GM10248 (cell line): ENCODE measurements around the gene SECISBP2.

Source experiments
- CTCF ChIA-PET: fragments of 300-600 bp; sonication (Branson Sonifier 250); formaldehyde crosslinking; extraction: SDS; loops from one replicate; lab custom pipeline; 2021; ENCODE audit warnings: antibody characterized with exemption; lab: Yijun Ruan, JAX
- POLR2A ChIA-PET: fragments of 350-650 bp; sonication (Branson Sonifier 250); formaldehyde crosslinking; extraction: SDS; loops from one replicate; lab custom pipeline; 2020; ENCODE audit warnings: antibody characterized with exemption; lab: Yijun Ruan, JAX
- DNase-seq: peaks from one replicate; pipeline ENCODE4 v3.0.0; 2012; ENCODE audit errors: extremely low spot score
- TF ChIP-seq, protein P1 (sequence below): IDR thresholded peaks from 2 replicates; pipeline ENCODE4 v1.5.1; 2012; ENCODE audit warnings: mild to moderate bottlenecking, low read depth; ENCODE audit errors: extremely low read depth, missing control alignments, control extremely low read depth

The SECISBP2 gene

GRCh38 chr9:89387197-89387849 lies 69.0 kb downstream of the SECISBP2 start:
- CTCF ChIA-PET: interaction anchor here (1.2 kb wide), 1 partner anchor 12 kb away, joined by 4 read pairs; no protein-coding TSS in a partner anchor
- TF ChIP-seq, protein P1, sequence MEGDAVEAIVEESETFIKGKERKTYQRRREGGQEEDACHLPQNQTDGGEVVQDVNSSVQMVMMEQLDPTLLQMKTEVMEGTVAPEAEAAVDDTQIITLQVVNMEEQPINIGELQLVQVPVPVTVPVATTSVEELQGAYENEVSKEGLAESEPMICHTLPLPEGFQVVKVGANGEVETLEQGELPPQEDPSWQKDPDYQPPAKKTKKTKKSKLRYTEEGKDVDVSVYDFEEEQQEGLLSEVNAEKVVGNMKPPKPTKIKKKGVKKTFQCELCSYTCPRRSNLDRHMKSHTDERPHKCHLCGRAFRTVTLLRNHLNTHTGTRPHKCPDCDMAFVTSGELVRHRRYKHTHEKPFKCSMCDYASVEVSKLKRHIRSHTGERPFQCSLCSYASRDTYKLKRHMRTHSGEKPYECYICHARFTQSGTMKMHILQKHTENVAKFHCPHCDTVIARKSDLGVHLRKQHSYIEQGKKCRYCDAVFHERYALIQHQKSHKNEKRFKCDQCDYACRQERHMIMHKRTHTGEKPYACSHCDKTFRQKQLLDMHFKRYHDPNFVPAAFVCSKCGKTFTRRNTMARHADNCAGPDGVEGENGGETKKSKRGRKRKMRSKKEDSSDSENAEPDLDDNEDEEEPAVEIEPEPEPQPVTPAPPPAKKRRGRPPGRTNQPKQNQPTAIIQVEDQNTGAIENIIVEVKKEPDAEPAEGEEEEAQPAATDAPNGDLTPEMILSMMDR: no peak
- no peak for DNase-seq
- POLR2A ChIA-PET: no interaction called here

DNA sequence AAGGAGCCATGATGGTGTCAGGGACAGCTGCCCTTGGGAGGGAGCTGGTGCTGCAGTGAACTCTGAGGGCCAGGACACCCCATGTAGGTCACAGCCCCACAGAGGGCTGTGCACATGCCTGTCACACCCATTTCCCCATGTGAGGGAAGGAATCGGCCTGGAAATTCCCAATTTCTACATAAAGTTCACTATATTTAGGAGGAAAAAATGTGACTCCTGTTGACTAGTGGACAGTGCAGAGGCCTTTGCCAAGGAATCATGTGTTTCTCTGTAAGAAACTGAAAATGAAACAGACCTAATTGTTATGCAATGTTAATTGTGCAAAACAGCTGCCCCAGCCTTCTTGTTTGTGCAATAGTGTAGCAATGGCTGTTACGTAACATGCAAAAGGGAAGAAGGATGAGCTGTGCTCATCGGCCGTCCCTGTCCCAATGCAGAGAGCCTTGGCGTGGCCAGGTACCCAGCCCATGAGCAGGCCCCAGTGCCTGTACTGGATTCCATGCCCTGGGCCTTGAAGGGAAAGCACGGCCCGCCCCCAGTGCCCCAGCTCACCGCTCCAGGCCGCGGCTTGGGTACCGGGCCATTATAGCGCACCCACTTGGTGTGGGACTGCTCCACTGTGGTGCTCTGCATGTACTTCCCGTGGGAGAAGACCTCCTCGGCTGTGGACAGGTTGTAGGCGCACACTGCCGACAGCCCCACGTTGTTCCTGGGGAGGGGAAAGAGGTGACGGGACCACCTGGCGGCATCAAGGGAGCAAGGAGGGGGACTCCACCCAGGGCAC lies 70.0 kb downstream of the SECISBP2 start:
- no peak for DNase-seq
- POLR2A ChIA-PET: no interaction called here
- TF ChIP-seq, protein P1: no peak
- CTCF ChIA-PET: interaction anchor here (1.2 kb wide), 1 partner anchor 13 kb away, joined by 4 read pairs; no protein-coding TSS in a partner anchor

GRCh38 chr9:89388868-89389177 lies 70.5 kb downstream of the SECISBP2 start:
- CTCF ChIA-PET: no interaction called here
- TF ChIP-seq, protein P1: no peak

GRCh38 chr9:89390068-89390555 lies 71.8 kb downstream of the SECISBP2 start:
- ChIA-PET CTCF (interaction anchor here (1.0 to 2.0 kb wide), 2 partner anchors 11 to 186 kb away, joined by 3 to 8 read pairs; no protein-coding TSS in a partner anchor), POLR2A (no interaction called here)
- TF ChIP-seq, protein P1: no peak
- DNase-seq: no peak

More at GRCh38 chr9:89388868-89389177, 70.5 kb downstream of the SECISBP2 start:
- POLR2A ChIA-PET: no interaction called here
- DNase-seq: no peak

DNA sequence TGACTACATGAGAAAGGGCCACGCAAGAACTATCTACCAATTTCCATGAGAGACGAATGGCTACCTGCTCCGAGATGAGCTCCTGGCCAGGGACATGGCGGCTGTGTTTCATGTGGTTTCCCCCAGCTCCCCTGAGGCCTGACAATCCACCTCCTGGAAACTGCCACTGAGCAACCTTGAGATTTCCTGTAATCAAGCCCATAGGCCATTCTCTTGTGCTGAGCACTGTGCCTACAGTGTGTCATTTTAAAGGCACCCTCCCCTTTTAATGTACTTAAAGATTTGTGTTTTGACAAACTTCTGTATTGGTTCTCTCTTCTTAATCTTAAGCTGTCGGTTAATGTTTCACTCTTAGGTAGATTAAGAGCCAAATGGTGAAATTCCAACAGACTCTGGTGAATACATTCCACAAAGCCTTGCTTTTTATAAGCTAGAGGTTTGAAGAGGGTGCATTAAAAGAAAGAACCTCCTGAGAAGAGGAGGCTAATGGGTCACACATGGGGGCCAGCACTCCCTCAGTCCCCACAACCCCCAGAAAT lies 72.3 kb downstream of the SECISBP2 start:
- no peak for DNase-seq
- ChIA-PET POLR2A (no interaction called here), CTCF (interaction anchor here (1.0 to 2.0 kb wide), 2 partner anchors 11 to 185 kb away, joined by 3 to 8 read pairs; no protein-coding TSS in a partner anchor)
- TF ChIP-seq, protein P1: no peak

- TF ChIP-seq, protein P1: no peak
- ChIA-PET POLR2A (no interaction called here), CTCF (interaction anchor here (2.0 kb wide), 1 partner anchor 10 kb away, joined by 8 read pairs; no protein-coding TSS in a partner anchor)
- no peak for DNase-seq
Observed at GRCh38 chr9:89391585-89391984, 73.3 kb downstream of the SECISBP2 start.
